ENCODE measurements around the gene MEMO1.

MEMO1 gene

DNA sequence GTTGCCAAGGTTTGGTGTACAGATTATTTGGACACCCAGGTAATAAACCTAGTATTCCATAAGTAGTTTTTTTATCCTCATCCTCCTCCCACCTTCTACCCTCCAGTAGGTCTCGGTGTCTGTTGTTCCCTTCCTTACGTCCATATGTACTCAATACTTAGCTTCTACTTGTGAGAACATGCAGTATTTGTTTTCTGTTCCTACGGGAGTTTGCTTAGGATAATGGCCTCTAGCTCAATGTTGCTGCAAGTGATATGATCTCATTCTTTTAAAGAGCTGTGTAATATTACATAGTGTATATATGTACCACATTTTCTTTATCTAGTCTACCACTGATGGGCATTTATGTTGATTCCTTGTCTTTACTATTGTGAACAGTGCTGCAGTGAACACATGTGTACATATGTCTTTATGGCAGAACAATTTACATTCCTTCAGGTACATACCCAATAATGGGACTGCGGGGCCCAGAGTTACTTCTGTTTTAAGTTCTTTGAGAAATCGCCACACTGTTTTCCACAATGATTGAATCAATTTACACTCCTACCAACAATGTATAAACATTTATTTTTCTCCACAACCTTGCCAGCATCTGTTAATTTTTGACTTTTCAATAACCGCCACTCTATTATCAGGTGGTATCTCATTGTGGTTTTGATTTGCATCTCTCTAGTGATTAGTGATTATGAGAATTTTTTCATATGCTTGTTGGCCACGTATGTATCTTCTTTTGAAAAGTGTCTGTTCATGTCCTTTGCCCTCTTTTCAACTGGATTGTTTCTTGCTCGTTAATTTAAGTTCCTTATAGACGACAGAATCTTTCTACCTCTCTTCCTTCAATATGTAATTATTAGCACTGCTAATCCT lies 88.0 kb downstream of the MEMO1 start:
- TF ChIP-seq FOXM1 (IDR thresholded peaks at IDR 0.05; ENCODE audit: borderline replicate concordance, low read depth) = no peak
- no peak for TF ChIP-seq REST (IDR thresholded peaks at IDR 0.05; ENCODE audit: low read depth)
- TF ChIP-seq CEBPB (IDR thresholded peaks at IDR 0.05) = no peak
- TF ChIP-seq MAX (IDR thresholded peaks at IDR 0.05) = no peak
- no peak for TF ChIP-seq NFIC (IDR thresholded peaks at IDR 0.05)
- TF ChIP-seq EP300 (IDR thresholded peaks at IDR 0.05; ENCODE audit: borderline replicate concordance) = no peak
- TF ChIP-seq, protein P1, sequence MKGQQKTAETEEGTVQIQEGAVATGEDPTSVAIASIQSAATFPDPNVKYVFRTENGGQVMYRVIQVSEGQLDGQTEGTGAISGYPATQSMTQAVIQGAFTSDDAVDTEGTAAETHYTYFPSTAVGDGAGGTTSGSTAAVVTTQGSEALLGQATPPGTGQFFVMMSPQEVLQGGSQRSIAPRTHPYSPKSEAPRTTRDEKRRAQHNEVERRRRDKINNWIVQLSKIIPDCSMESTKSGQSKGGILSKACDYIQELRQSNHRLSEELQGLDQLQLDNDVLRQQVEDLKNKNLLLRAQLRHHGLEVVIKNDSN (IDR thresholded peaks at IDR 0.05) = no peak
- no peak for TF ChIP-seq TAF1 (IDR thresholded peaks at IDR 0.05; ENCODE audit: low read depth)

DNA sequence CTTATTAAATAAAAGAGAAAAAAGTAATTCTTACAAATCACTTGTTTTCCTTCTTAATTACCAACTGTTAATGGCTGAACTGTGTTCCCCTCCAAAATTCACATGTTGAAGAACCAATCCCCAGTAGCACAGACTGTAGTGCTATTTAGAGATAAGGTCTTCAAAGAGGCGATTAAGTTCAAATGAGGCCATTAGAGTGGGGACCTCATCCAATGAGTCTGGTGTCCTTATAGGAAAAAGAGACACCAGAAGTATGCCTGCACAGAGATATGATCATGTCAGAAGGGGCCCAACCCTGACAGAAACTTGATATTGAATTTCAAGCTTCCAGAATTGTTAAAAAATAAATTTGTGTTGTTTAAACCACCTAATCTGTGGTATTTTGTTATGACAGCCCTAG lies 89.8 kb downstream of the MEMO1 start:
- TF ChIP-seq REST (IDR thresholded peaks at IDR 0.05; ENCODE audit: low read depth) (no peak), EP300 (IDR thresholded peaks at IDR 0.05; ENCODE audit: borderline replicate concordance) (no peak)

DNA sequence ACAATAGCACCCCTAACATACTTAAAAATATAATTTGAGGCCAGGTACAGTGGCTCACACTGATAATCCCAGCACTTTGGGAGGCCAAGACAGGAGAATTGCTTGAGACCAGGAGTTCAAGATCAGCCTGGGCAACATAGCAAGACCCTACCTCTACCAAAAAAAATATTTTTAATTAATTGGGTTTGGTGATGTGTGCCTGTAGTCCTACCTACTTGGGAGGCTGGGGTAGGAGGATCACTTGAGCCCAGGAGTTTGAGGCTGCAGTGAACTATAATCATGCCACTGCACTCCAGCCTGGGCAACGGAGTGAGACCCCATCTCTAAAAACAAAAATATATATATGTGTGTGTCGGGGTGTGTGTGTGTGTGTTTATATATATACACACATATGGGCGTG lies 91.3 kb downstream of the MEMO1 start:
- no peak for TF ChIP-seq FOXM1 (IDR thresholded peaks at IDR 0.05; ENCODE audit: borderline replicate concordance, low read depth)
- no peak for TF ChIP-seq EP300 (IDR thresholded peaks at IDR 0.05; ENCODE audit: borderline replicate concordance)

GRCh38 chr2:31909661-31910060 lies 101.1 kb downstream of the MEMO1 start:
- TF ChIP-seq TCF12 (IDR thresholded peaks at IDR 0.05; ENCODE audit: low read depth) (no peak), RAD21 (IDR thresholded peaks at IDR 0.05; ENCODE audit: low read depth) (no peak), EGR1 (IDR thresholded peaks at IDR 0.05) (no peak), TEAD4 (IDR thresholded peaks at IDR 0.05) (no peak), EP300 (IDR thresholded peaks at IDR 0.05; ENCODE audit: borderline replicate concordance) (no peak), CEBPB (IDR thresholded peaks at IDR 0.05) (no peak), CREB1 (IDR thresholded peaks at IDR 0.05; ENCODE audit: low read depth) (no peak), MAX (IDR thresholded peaks at IDR 0.05) (no peak), TAF1 (IDR thresholded peaks at IDR 0.05; ENCODE audit: low read depth) (no peak), NFIC (IDR thresholded peaks at IDR 0.05) (no peak), FOXM1 (IDR thresholded peaks at IDR 0.05; ENCODE audit: borderline replicate concordance, low read depth) (no peak), ZBTB7A (IDR thresholded peaks at IDR 0.05; ENCODE audit: low read depth) (no peak), YY1 (IDR thresholded peaks at IDR 0.05; ENCODE audit: low read depth) (no peak), REST (IDR thresholded peaks at IDR 0.05; ENCODE audit: low read depth) (no peak)
- TF ChIP-seq, protein P1 (IDR thresholded peaks at IDR 0.05) = no peak
